ENCODE results near the gene ULK3.

The ULK3 gene

DNA sequence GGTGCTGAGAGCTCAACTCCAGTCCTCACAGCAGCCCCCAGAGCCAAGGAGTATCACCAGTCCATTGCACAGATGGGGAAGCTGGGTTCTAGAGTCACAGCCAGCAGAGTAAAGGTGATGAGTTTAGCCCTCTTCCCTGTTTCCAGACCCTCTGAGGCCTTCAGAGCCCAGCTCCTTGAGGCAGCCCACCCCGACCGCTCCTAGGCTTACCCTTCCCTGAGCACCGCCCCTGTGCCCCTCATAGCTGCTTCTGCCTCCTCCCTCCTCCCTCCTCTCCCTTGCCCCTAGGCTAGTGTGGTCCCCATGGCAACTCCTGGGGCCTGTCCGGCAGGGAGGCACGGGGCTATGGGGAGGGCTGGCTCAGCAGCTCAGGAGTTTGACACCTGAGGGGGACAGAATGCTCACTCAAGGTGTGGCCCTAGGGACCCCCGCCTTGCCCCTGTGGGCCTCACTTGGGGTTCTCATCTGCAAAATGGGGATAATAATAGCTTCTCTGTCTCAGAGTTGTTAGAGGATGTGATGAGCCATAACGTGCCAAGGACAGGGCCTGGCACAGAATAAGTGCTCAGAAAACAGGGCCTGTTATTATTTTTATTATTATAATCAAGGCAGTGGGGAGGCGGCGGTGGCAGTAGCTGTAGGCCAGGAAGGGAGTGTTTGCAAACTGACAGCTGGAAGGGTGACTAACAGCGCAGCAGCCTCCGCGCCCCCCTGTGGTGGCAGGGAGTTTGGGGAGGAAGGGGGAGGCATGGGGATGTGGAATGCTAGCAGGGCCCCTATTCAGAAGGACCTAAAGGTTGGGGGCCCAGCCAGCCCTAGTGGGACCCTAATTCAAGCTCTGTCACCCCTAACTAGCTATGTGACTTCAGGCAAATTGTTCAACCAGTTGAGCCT lies 49.6 kb downstream of the ULK3 start:
- peaks cover 5 to 13% of the 10 kb centered on the region in 2 donors for H3K36me3 ChIP-seq (ENCODE audit: control insufficient read depth in 2 of 2, insufficient read depth in 2 of 2, low read length in 2 of 2)
- no peaks in the 10 kb centered on the region for H3K9me3 ChIP-seq (ENCODE audit: control insufficient read depth in 2 of 2, low read length in 2 of 2)
- no peak overlapping the region for H3K9ac ChIP-seq (ENCODE audit: low read depth in 1 of 2, low read length in 2 of 2)
- H3K4me1 ChIP-seq (ENCODE audit: control insufficient read depth in 2 of 2, insufficient read depth in 2 of 2, low read length in 2 of 2), result peaks cover 46 to 63% of the 10 kb centered on the region in 2 donors
- no peaks in the 10 kb centered on the region for H3K27me3 ChIP-seq (ENCODE audit: control insufficient read depth in 2 of 2, insufficient read depth in 2 of 2, low read length in 2 of 2)
- no peak overlapping the region for H3K4me3 ChIP-seq (ENCODE audit: low read length in 2 of 2)
- peak overlapping the region in 1 of 2 donors; percentile 9 for H3K27ac ChIP-seq (ENCODE audit: low read depth in 2 of 2, low read length in 2 of 2)

DNA sequence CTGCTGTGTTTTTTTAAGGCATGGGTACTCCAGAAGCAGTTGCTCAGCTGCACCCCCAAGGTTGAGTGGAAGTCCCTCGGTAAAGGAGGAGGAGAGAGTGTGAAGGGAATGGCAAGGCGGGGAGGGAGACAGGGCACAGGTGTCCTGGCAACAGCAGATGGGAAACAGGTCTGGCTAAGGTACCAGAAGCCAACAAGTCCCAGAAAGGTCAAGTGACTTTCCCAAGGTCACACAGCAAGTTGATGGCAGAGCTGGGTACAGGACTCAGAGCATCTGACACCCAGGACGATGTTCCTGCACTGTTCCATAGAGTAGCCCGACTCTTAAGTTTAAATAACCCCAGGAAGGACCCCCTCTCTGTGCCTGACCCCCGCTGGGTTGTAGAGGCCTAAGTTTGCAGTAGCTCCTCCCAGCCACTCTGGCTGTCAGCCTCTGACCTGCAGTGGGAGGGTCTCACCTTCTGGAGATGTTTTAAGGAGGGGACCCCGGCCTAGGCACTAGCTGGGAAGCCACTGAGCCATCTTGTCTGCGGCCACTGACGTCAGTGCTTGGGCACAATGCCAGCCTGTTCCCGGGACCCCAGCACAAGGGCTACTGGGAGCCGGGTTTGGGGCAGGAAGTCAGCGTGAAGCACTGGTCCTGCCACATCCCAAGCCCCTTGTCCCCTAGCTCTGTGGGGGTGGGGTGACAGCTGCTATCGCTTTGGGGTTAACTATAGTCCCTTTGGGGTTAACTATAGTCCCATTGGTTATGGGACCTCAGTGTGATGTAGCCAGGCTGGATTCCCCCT lies 50.5 kb downstream of the ULK3 start:
- Histone ChIP-seq H3K4me1 (ENCODE audit: control insufficient read depth in 2 of 2, insufficient read depth in 2 of 2, low read length in 2 of 2) (peaks cover 50 to 64% of the 10 kb centered on the region in 2 donors), H3K4me3 (ENCODE audit: low read length in 2 of 2) (peak overlapping the region in 1 of 2 donors; percentile 20), H3K27me3 (ENCODE audit: control insufficient read depth in 2 of 2, insufficient read depth in 2 of 2, low read length in 2 of 2) (no peaks in the 10 kb centered on the region), H3K9ac (ENCODE audit: low read depth in 1 of 2, low read length in 2 of 2) (peak overlapping the region in 1 of 2 donors; percentile 19), H3K27ac (ENCODE audit: low read depth in 2 of 2, low read length in 2 of 2) (peak overlapping the region in 1 of 2 donors; percentile 43), H3K36me3 (ENCODE audit: control insufficient read depth in 2 of 2, insufficient read depth in 2 of 2, low read length in 2 of 2) (peaks cover 0 to 8% of the 10 kb centered on the region in 2 donors), H3K9me3 (ENCODE audit: control insufficient read depth in 2 of 2, low read length in 2 of 2) (no peaks in the 10 kb centered on the region)

DNA sequence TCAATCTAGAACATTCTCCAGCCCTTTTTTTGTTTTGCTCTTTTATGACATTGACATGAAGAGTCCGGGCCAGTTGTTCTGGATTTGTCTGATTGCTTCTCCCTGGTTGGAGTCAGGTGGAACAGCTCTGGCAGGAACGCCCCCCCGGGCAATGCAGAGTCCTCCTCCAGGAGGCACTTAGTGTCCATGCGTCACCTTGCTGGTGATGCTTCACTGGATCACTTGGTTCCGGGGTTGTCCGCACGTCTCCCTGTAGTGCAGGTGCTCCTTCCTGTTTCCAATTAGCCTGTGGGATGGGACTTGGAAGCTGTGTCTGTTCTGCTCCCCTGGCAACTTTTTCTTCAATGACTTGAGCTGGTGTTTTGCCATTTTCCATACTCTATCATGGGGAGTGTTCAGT lies 51.3 kb downstream of the ULK3 start:
- no peak overlapping the region for H3K27ac ChIP-seq (ENCODE audit: low read depth in 2 of 2, low read length in 2 of 2)

DNA sequence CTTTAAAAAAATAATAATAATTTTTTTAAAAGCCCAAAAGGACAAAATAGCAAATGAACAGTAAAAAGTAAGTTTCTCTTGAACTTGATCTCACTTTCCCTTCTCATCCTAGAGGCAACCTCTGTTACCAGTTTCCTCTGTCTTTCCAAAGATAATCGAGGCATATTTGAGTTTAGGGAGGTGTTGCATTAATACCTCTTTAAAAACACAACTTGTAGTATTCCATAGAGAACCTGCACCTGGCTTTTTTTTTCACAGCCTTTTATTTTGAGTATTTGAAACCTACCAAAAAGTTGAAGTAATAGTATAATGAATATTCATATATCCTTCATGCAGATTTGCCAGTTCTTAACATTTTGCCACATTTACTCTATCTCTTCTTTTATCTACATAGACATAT lies 51.9 kb downstream of the ULK3 start:
- Histone ChIP-seq H3K27ac (ENCODE audit: low read depth in 2 of 2, low read length in 2 of 2) (peak overlapping the region in 1 of 2 donors; percentile 86), H3K4me3 (ENCODE audit: low read length in 2 of 2) (no peak overlapping the region), H3K9ac (ENCODE audit: low read depth in 1 of 2, low read length in 2 of 2) (no peak overlapping the region), H3K9me3 (ENCODE audit: control insufficient read depth in 2 of 2, low read length in 2 of 2) (no peaks in the 10 kb centered on the region), H3K36me3 (ENCODE audit: control insufficient read depth in 2 of 2, insufficient read depth in 2 of 2, low read length in 2 of 2) (peaks cover 0 to 8% of the 10 kb centered on the region in 2 donors), H3K27me3 (ENCODE audit: control insufficient read depth in 2 of 2, insufficient read depth in 2 of 2, low read length in 2 of 2) (no peaks in the 10 kb centered on the region), H3K4me1 (ENCODE audit: control insufficient read depth in 2 of 2, insufficient read depth in 2 of 2, low read length in 2 of 2) (peaks cover 63 to 78% of the 10 kb centered on the region in 2 donors)

More for the DNA sequence above, 51.3 kb downstream of the ULK3 start:
- H3K27me3 ChIP-seq (ENCODE audit: control insufficient read depth in 2 of 2, insufficient read depth in 2 of 2, low read length in 2 of 2), result no peaks in the 10 kb centered on the region
- no peak overlapping the region for H3K9ac ChIP-seq (ENCODE audit: low read depth in 1 of 2, low read length in 2 of 2)
- no peak overlapping the region for H3K4me3 ChIP-seq (ENCODE audit: low read length in 2 of 2)
- H3K9me3 ChIP-seq (ENCODE audit: control insufficient read depth in 2 of 2, low read length in 2 of 2), result no peaks in the 10 kb centered on the region
- peaks cover 58 to 71% of the 10 kb centered on the region in 2 donors for H3K4me1 ChIP-seq (ENCODE audit: control insufficient read depth in 2 of 2, insufficient read depth in 2 of 2, low read length in 2 of 2)
- peaks cover 0 to 8% of the 10 kb centered on the region in 2 donors for H3K36me3 ChIP-seq (ENCODE audit: control insufficient read depth in 2 of 2, insufficient read depth in 2 of 2, low read length in 2 of 2)

DNA sequence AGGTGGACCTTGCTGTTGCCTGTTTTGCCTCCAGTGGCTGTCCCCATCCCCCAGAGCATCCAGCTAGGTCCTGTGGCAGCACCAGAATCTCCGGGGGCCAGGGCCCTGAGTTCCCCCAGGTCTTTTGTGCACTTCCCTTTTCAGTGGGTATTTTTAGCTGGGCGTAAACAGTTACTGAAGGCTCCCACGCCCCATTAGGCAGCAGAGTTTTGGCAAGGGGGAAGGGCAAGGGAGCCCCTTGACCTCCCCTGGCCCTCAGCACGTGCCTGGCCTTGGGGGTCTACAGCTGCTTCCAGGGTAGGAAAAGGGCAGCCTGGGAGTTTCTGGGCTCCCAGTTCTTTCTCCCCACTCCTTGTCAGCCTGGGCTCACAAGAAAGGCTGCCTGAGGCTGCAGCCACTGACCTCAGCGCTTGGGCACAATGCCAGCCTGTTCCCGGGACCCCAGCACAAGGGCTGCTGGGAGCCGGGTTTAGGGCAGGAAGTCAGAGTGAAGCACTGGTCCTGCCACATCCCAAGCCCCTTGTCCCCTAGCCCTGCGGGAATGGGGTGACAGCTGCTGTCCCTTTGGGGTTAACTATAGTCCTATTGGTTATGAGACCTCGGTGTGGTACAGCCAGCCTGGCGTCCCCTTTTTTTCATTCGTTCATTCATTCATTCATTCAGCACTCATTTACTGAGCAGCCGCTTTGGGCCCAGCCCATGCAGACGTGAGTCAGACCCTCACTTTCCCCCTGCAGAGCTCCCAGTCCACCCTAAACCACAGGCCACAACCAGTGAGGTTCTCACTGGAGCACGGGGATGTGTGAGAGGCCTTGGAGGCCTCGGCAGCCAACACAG lies 52.7 kb downstream of the ULK3 start:
- peak overlapping the region; percentile 49 to 60 for H3K4me3 ChIP-seq (ENCODE audit: low read length in 2 of 2)
- peak overlapping the region; percentile 63 to 68 for H3K9ac ChIP-seq (ENCODE audit: low read depth in 1 of 2, low read length in 2 of 2)
- peaks cover 4 to 11% of the 10 kb centered on the region in 2 donors for H3K36me3 ChIP-seq (ENCODE audit: control insufficient read depth in 2 of 2, insufficient read depth in 2 of 2, low read length in 2 of 2)
- H3K27me3 ChIP-seq (ENCODE audit: control insufficient read depth in 2 of 2, insufficient read depth in 2 of 2, low read length in 2 of 2), result no peaks in the 10 kb centered on the region
- no peaks in the 10 kb centered on the region for H3K9me3 ChIP-seq (ENCODE audit: control insufficient read depth in 2 of 2, low read length in 2 of 2)
- H3K27ac ChIP-seq (ENCODE audit: low read depth in 2 of 2, low read length in 2 of 2), result peak overlapping the region; percentile 79 to 86
- H3K4me1 ChIP-seq (ENCODE audit: control insufficient read depth in 2 of 2, insufficient read depth in 2 of 2, low read length in 2 of 2), result peaks cover 68 to 82% of the 10 kb centered on the region in 2 donors

DNA sequence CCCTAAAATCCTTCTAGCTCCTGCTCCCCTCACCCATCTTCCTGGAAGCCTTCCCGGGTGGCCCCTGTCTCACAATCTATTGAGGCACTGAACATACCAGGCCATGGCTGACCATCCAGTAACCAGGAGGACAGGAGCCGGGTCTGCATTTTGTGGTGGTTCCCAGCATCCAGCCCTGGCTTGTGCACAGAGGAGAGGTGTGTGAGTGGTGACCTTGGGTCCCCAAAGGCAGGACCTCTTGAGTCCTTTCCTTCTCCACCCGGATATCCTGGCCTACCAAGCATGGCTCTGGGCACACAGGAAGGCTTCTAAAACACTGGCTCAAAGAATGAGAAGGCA lies 53.2 kb downstream of the ULK3 start:
- Histone ChIP-seq H3K27me3 (ENCODE audit: control insufficient read depth in 2 of 2, insufficient read depth in 2 of 2, low read length in 2 of 2) (no peaks in the 10 kb centered on the region), H3K36me3 (ENCODE audit: control insufficient read depth in 2 of 2, insufficient read depth in 2 of 2, low read length in 2 of 2) (peaks cover 7 to 14% of the 10 kb centered on the region in 2 donors), H3K9ac (ENCODE audit: low read depth in 1 of 2, low read length in 2 of 2) (peak overlapping the region; percentile 63 to 68), H3K9me3 (ENCODE audit: control insufficient read depth in 2 of 2, low read length in 2 of 2) (no peaks in the 10 kb centered on the region), H3K4me3 (ENCODE audit: low read length in 2 of 2) (peak overlapping the region; percentile 49 to 60), H3K27ac (ENCODE audit: low read depth in 2 of 2, low read length in 2 of 2) (peak overlapping the region; percentile 79 to 86), H3K4me1 (ENCODE audit: control insufficient read depth in 2 of 2, insufficient read depth in 2 of 2, low read length in 2 of 2) (peaks cover 70 to 82% of the 10 kb centered on the region in 2 donors)

DNA sequence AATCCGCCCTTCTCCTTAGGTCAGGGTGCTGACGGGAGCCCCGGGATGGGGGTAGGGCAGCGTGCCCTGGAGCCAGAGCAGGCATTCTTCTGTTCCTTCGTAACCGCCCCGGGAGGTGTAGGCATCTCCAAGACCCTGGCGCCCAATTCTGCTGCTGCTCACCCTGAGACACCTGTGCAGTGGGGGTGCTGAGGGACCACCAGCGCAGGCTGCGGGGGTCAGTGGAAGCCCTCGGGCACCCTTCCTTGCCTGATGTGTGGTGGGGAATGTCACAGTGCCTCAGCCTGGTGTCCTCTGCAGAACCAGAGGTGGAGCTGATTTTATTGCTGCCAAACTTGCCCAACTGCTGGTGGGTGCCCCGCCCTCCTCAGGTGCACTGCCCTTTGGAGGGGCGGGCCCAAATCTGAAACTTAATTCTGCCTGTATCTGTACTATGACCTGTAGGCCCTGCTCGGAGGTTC lies 53.8 kb downstream of the ULK3 start:
- Histone ChIP-seq H3K4me1 (ENCODE audit: control insufficient read depth in 2 of 2, insufficient read depth in 2 of 2, low read length in 2 of 2) (peaks cover 72 to 80% of the 10 kb centered on the region in 2 donors), H3K27me3 (ENCODE audit: control insufficient read depth in 2 of 2, insufficient read depth in 2 of 2, low read length in 2 of 2) (no peaks in the 10 kb centered on the region), H3K4me3 (ENCODE audit: low read length in 2 of 2) (peak overlapping the region; percentile 49 to 60), H3K9me3 (ENCODE audit: control insufficient read depth in 2 of 2, low read length in 2 of 2) (no peaks in the 10 kb centered on the region), H3K36me3 (ENCODE audit: control insufficient read depth in 2 of 2, insufficient read depth in 2 of 2, low read length in 2 of 2) (peaks cover 7 to 14% of the 10 kb centered on the region in 2 donors), H3K27ac (ENCODE audit: low read depth in 2 of 2, low read length in 2 of 2) (peak overlapping the region; percentile 79 to 86), H3K9ac (ENCODE audit: low read depth in 1 of 2, low read length in 2 of 2) (peak overlapping the region; percentile 63 to 76)

DNA sequence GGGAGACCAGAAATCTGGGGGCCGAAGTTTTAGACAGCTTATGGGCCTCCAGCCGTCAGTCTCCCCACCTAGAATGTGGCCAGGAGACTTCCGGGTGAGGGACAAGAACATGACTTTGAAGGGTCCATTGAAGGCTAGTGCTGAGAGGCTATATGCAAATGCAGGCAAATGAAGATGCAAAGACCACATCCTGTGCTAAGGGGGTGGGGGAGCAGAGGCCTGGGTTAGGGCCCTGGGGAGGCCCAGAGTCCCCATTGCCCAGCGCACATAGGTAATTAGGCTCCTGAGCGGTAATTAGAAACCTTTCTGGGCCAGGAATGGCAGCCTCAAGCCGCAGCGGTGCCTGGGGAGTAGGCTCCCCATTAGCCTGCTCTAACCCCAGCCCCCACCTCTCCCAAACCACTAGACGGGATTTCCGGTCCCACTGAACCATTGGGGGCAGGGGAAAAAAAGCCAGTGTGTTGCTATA lies 54.2 kb downstream of the ULK3 start:
- Histone ChIP-seq H3K27ac (ENCODE audit: low read depth in 2 of 2, low read length in 2 of 2) (peak overlapping the region; percentile 79 to 86), H3K36me3 (ENCODE audit: control insufficient read depth in 2 of 2, insufficient read depth in 2 of 2, low read length in 2 of 2) (peaks cover 7 to 14% of the 10 kb centered on the region in 2 donors), H3K4me1 (ENCODE audit: control insufficient read depth in 2 of 2, insufficient read depth in 2 of 2, low read length in 2 of 2) (peaks cover 76 to 84% of the 10 kb centered on the region in 2 donors), H3K9me3 (ENCODE audit: control insufficient read depth in 2 of 2, low read length in 2 of 2) (no peaks in the 10 kb centered on the region), H3K9ac (ENCODE audit: low read depth in 1 of 2, low read length in 2 of 2) (peak overlapping the region; percentile 63 to 76), H3K4me3 (ENCODE audit: low read length in 2 of 2) (peak overlapping the region; percentile 49 to 60), H3K27me3 (ENCODE audit: control insufficient read depth in 2 of 2, insufficient read depth in 2 of 2, low read length in 2 of 2) (no peaks in the 10 kb centered on the region)

DNA sequence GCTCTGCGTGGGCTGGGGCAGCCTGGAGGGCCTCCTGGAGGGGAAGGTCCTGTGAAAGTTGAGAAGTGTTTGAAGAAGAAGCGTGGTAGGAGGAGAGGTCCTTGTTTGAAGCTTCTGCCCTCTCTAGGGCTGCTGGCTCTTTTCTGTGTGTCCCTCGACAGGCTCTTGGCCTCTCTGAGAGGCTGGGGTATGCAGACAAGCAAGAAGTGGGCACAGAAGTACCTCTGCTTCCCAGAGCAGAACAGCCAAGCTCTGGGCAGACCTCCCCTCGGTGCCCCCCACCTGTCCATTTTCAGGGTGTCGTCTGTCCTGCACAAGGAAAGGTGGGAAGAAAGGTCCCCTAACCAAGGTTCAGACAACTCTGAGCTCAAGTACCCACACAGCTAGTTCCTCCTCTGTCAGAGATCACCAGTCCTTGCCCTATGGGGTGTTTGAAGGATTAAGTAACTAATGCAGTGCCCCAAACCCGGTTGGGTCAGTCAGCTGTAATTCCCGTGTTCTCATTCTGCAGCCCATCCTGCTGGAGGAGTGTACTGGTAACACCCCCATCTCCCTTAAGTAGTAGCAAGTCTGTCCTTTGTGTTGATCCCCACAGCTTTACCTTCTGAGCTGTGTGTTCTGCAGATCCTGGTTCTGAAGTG lies 54.8 kb downstream of the ULK3 start:
- Histone ChIP-seq H3K27me3 (ENCODE audit: control insufficient read depth in 2 of 2, insufficient read depth in 2 of 2, low read length in 2 of 2) (no peaks in the 10 kb centered on the region), H3K9ac (ENCODE audit: low read depth in 1 of 2, low read length in 2 of 2) (peak overlapping the region; percentile 63 to 76), H3K4me1 (ENCODE audit: control insufficient read depth in 2 of 2, insufficient read depth in 2 of 2, low read length in 2 of 2) (peaks cover 82 to 84% of the 10 kb centered on the region in 2 donors), H3K9me3 (ENCODE audit: control insufficient read depth in 2 of 2, low read length in 2 of 2) (no peaks in the 10 kb centered on the region), H3K4me3 (ENCODE audit: low read length in 2 of 2) (peak overlapping the region; percentile 28 to 60), H3K27ac (ENCODE audit: low read depth in 2 of 2, low read length in 2 of 2) (peak overlapping the region; percentile 79 to 86), H3K36me3 (ENCODE audit: control insufficient read depth in 2 of 2, insufficient read depth in 2 of 2, low read length in 2 of 2) (peaks cover 7 to 14% of the 10 kb centered on the region in 2 donors)

Measured in mucosa of rectum (tissue), 2 donors.